ENCODE data around the gene ALPK3. TPM values are rescaled to one million over a fixed set of nuclear protein-coding genes. Genes with fewer than 3 reads are reported as not detected.
"Not testable (repeated sequence)": the region's sequence is repeated elsewhere in the genome, so short reads cannot be mapped to it uniquely, and the experiment has no call there.

ALPK3 gene
- total RNA-seq, 1 experiment from 2014 or later, result 0.07 TPM

- no TSS peak for BruUV-seq (replicated peaks)
- H3K9me3 Mint-ChIP-seq (ENCODE audit: unreplicated experiment), result no peaks in the 10 kb centered on the region
- CTCF ChIA-PET, result interaction anchor here (0.5 to 0.6 kb wide), 2 partner anchors 56 to 929 kb away, joined by 3 read pairs; no protein-coding TSS in a partner anchor
Measured at GRCh38 chr15:84873997-84874396, 56.8 kb downstream of the ALPK3 start.

GRCh38 chr15:84874981-84875699 lies 58.0 kb downstream of the ALPK3 start:
- DNase-seq (ENCODE audit: unreplicated experiment), result no peak
- H3K36me3 Mint-ChIP-seq (ENCODE audit: insufficient read depth, unreplicated experiment), result no peaks in the 10 kb centered on the region
- H3K4me1 Mint-ChIP-seq (ENCODE audit: insufficient read depth, unreplicated experiment), result no peaks in the 10 kb centered on the region
- ChIA-PET POLR2A (interaction anchor here (1.0 kb wide), 1 partner anchor 13 kb away, joined by 3 read pairs; no protein-coding TSS in a partner anchor), CTCF (no interaction called here)
- BruUV-seq (replicated peaks), result no TSS peak
- H3K27me3 Mint-ChIP-seq (ENCODE audit: insufficient read depth, unreplicated experiment), result no peaks in the 10 kb centered on the region
- H3K27ac Mint-ChIP-seq (ENCODE audit: low read depth, unreplicated experiment), result no peak overlapping the region
- H3K9me3 Mint-ChIP-seq (ENCODE audit: unreplicated experiment), result no peaks in the 10 kb centered on the region
- intact Hi-C loops (cut with micrococcal nuclease), result loop anchor here (5.0 kb wide), 1 partner anchor 288 kb away; no protein-coding TSS in a partner anchor
- H3K4me3 Mint-ChIP-seq (ENCODE audit: unreplicated experiment), result no peak overlapping the region
- no peak for TF ChIP-seq CTCF (IDR thresholded peaks at IDR 0.05; ENCODE audit: unreplicated experiment)

More at GRCh38 chr15:84873997-84874396, 56.8 kb downstream of the ALPK3 start:
- intact Hi-C loops (cut with micrococcal nuclease), result no loop called here
- no peak overlapping the region for H3K27ac Mint-ChIP-seq (ENCODE audit: low read depth, unreplicated experiment)
- DNase-seq (ENCODE audit: unreplicated experiment), result no peak
- no peak for TF ChIP-seq CTCF (IDR thresholded peaks at IDR 0.05; ENCODE audit: unreplicated experiment)
- POLR2A ChIA-PET, result no interaction called here
- no peaks in the 10 kb centered on the region for H3K4me1 Mint-ChIP-seq (ENCODE audit: insufficient read depth, unreplicated experiment)
- no peaks in the 10 kb centered on the region for H3K36me3 Mint-ChIP-seq (ENCODE audit: insufficient read depth, unreplicated experiment)
- no peak overlapping the region for H3K4me3 Mint-ChIP-seq (ENCODE audit: unreplicated experiment)
- H3K27me3 Mint-ChIP-seq (ENCODE audit: insufficient read depth, unreplicated experiment), result no peaks in the 10 kb centered on the region

GRCh38 chr15:84876269-84876668 lies 59.1 kb downstream of the ALPK3 start:
- CTCF ChIA-PET, result interaction anchor here (0.5 to 0.8 kb wide), 5 partner anchors 34 to 635 kb away, joined by 3 to 4 read pairs (median 4); no protein-coding TSS in a partner anchor
- H3K4me3 Mint-ChIP-seq (ENCODE audit: unreplicated experiment), result no peak overlapping the region
- intact Hi-C loops (cut with micrococcal nuclease), result loop anchor here (5.0 kb wide), 1 partner anchor 289 kb away; no protein-coding TSS in a partner anchor

GRCh38 chr15:84877701-84878100 lies 60.5 kb downstream of the ALPK3 start:
- DNase-seq (ENCODE audit: unreplicated experiment); H3K27me3 Mint-ChIP-seq (ENCODE audit: insufficient read depth, unreplicated experiment); H3K27ac Mint-ChIP-seq (ENCODE audit: low read depth, unreplicated experiment); BruUV-seq (replicated peaks); H3K4me1 Mint-ChIP-seq (ENCODE audit: insufficient read depth, unreplicated experiment); H3K4me3 Mint-ChIP-seq (ENCODE audit: unreplicated experiment); POLR2A ChIA-PET; H3K9me3 Mint-ChIP-seq (ENCODE audit: unreplicated experiment); H3K36me3 Mint-ChIP-seq (ENCODE audit: insufficient read depth, unreplicated experiment): not testable (repeated sequence)
- CTCF ChIA-PET, result interaction anchor here (0.7 to 1.1 kb wide), 5 partner anchors 7 to 222 kb away, joined by 3 read pairs; no protein-coding TSS in a partner anchor
- intact Hi-C loops (cut with micrococcal nuclease), result loop anchor here (2.0 to 5.0 kb wide), 2 partner anchors 223 to 290 kb away; partner anchors contain the start of gene WDR73

More at GRCh38 chr15:84876269-84876668, 59.1 kb downstream of the ALPK3 start:
- POLR2A ChIA-PET, result interaction anchor here (0.7 to 1.0 kb wide), 3 partner anchors 14 to 84 kb away, joined by 3 to 4 read pairs (median 3); no protein-coding TSS in a partner anchor
- H3K27ac Mint-ChIP-seq (ENCODE audit: low read depth, unreplicated experiment), result no peak overlapping the region
- DNase-seq (ENCODE audit: unreplicated experiment), result no peak
- no peaks in the 10 kb centered on the region for H3K4me1 Mint-ChIP-seq (ENCODE audit: insufficient read depth, unreplicated experiment)
- H3K27me3 Mint-ChIP-seq (ENCODE audit: insufficient read depth, unreplicated experiment), result no peaks in the 10 kb centered on the region
- no peaks in the 10 kb centered on the region for H3K9me3 Mint-ChIP-seq (ENCODE audit: unreplicated experiment)
- BruUV-seq (replicated peaks), result no TSS peak
- TF ChIP-seq CTCF (IDR thresholded peaks at IDR 0.05; ENCODE audit: unreplicated experiment), result no peak
- no peaks in the 10 kb centered on the region for H3K36me3 Mint-ChIP-seq (ENCODE audit: insufficient read depth, unreplicated experiment)
